HG02840 (cell line): ENCODE data around the gene ERC2.

Experiments used
- ATAC-seq: cut with Tn5 transposase; IDR thresholded peaks from one replicate; pipeline ENCODE4 v1.9.1; 2021; ENCODE audit warnings: mild to moderate bottlenecking, moderate library complexity, moderate number of reproducible peaks; ENCODE audit not compliant: unreplicated experiment, low FRiP score

ERC2 gene

GRCh38 chr3:56133423-56133822, 334.8 kb downstream of the ERC2 start:
- ATAC-seq: no peak

DNA sequence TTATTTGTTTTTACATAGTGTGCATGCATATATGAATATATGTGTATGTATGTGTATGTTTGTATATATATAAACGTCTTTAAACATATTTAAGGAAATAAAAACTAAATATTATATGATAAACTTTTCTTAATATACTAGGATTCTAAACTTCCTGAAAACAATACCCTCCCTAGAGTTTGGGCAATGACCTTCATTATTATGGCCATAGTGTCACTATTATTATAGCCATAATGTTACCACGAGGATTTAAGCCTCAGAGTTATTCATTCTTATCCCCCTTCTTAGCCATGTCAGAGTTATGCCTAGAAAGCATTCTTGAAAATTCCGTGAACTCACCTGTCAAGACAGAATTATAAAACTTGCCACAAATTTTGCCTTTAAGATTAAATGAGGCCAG, 335.5 kb downstream of the ERC2 start:
- ATAC-seq: no peak

DNA sequence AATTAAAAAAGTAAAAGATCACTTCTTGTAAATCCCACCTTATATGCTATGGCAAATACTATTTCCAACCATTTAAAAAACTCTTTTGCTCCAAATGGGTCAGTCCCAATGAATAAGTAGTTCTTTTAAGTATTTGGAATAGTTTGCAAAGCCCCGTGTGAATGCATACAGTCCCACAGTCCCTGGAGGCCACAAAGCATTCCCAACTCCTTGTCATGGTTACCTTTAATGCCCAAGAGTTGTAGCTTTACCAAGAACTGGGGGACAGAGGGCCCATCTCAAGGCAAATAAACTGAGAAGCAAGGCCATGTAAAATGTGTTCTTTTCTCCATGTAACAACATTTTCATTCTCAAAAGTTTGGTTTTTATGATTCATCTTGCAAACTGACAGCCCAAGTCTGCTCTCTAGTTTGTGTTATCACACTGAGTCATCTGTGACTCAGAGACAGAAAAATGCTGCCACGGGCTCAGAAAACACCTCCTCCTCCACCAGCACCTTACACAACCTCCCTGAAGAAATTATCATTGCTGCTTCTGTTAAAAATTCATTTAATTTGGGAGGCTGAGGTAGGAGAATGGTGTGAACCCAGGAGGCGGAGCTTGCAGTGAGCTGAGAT, 336.2 kb downstream of the ERC2 start:
- ATAC-seq: no peak

DNA sequence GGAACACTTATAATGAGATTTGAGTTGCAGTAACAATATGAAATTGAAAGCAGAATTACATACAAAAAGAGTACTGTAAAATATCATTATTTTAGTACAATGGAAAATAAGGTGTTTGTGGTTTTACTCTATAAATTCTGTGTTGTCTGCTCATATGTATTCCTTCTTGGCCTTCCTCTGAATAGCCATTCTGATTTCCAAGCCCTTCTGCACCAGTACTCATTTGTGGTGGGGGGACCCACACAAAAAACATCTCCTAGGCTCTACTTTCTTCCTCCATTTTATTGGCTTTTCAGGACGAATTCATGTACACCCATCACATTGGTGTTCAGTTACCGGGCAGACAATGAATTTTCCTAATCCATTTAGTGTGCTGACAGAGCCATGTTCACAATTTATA, 338.2 kb downstream of the ERC2 start:
- no peak for ATAC-seq

GRCh38 chr3:56126632-56127031, 341.6 kb downstream of the ERC2 start:
- ATAC-seq: no peak

DNA sequence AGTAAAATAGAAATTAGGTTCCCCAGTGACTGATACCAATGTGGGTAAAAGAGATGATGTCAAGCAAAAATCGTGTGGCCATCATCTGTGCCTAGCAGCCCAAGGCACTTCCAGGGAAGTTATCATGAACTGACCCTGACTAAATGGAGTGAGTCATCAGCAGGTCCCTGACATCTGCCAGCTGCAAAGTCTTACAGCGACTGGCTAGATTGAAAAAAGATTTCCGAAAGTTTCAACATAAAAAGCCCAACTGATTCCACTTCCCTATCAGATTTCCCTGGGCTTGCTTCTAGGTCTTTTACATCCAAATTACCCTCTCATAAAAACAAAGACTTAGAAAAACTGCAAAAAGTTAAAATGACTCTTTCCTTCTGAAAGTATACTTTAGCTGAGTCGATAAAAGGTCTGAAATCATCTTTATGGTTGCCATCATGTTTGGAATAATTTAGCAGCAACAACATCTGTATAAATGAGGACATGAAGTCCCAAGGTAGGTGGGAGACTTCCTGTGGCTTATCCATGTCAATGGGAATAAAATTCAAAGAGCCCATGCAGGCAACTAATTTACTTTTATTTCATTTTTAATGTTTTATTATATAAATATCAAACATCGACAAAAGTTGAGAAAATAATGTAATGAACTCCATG, 342.8 kb downstream of the ERC2 start:
- ATAC-seq: no peak

DNA sequence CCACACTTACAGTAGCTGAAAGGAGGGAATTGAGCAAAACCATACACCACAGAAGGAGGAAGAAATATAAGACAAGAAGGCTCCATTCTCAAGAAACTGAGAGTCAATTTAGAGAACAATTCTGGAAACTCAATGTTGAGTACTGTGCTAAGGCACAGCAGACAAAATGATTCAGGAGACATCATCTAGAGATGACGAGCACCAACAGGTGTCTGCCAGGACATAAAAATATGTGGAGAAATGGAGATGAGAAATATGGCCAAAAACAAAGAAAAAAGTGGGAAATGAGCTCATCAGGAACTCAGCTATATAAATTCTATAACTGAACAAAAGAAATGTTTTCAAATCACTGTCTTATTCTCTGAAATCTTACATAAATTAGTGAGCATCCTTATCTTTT, 343.7 kb downstream of the ERC2 start:
- ATAC-seq: no peak

DNA sequence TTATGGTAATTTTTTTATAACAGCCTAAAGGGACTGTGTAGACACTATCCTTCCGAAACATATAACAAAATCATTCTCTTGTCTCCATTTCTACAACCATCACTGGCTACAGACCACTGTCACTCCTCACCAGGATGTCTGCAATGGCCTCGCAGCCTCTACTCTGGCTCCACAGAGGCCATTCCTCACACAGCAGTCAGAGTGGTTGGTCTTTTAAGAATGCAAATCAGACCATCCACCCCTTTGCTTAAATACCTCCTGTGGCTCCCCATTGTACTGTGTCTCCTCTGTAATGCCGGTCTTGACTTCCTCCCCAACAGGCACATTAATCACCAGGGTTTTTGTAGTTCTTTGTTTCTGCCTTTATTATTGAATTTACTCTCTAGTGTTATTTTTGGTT, 344.8 kb downstream of the ERC2 start:
- ATAC-seq: no peak

GRCh38 chr3:56122911-56123310, 345.4 kb downstream of the ERC2 start:
- ATAC-seq: no peak

- ATAC-seq: no peak
Observed at GRCh38 chr3:56121716-56122115, 346.6 kb downstream of the ERC2 start.

GRCh38 chr3:56119575-56120349, 348.5 kb downstream of the ERC2 start:
- ATAC-seq: no peak

- no peak for ATAC-seq
Observed at GRCh38 chr3:56118968-56119367, 349.3 kb downstream of the ERC2 start.

DNA sequence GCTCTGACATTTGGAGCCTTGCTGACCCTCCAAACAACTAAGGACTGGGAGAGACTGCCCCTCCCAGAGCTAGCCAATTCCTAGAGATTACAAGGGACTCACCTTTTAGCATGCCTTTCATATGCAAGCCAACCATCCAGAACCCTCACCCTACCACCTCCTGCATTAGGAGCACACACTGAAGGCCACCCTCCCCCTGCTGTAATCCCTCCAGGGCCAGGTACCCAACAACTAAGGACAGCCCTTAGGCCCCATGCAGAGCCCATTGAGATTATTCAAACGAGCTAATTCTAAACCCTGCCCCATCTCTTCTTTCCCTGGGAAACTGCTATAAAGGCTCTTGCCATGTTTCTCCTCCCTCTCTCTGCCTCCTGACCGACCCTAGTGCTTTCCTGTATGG, 352.6 kb downstream of the ERC2 start:
- no peak for ATAC-seq

- ATAC-seq: no peak
Observed at GRCh38 chr3:56115199-56115598, 353.1 kb downstream of the ERC2 start.

DNA sequence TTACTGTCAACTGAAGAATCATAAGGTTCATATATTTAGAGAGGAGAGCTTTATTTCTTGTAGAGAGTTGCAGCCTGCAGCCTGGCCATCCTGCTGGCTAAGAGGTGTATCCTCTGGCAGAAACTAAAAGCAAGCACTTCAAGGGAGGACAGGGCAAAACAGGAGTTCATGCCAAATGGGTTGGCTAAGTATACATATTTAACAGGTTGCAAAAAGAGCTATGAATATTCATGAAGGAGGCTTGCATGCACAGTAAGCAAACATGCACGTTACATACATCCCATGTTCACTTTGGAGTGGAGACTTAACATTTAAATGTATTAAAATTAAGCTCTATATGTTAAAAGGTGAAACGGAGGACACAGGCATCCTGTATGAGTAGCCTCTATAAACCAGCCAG, 354.4 kb downstream of the ERC2 start:
- ATAC-seq: no peak

DNA sequence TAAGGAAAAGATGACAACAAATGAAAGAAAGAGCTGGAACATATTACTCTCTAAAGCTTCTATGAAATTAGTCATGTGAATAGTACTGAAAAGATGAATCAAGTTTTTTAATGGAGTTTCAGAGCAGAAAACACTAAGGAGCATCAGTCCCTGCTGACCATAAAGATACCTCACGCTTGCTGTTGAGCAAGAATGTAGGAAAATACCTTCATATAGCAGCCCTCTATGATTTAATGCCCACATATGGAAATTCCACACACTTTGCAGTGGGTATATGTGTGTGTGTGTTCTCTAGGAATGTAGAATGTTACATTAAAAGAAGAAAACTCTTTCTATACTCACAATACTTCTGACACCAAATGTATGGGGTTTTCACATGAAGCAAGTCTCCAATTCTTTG, 355.0 kb downstream of the ERC2 start:
- ATAC-seq: no peak

DNA sequence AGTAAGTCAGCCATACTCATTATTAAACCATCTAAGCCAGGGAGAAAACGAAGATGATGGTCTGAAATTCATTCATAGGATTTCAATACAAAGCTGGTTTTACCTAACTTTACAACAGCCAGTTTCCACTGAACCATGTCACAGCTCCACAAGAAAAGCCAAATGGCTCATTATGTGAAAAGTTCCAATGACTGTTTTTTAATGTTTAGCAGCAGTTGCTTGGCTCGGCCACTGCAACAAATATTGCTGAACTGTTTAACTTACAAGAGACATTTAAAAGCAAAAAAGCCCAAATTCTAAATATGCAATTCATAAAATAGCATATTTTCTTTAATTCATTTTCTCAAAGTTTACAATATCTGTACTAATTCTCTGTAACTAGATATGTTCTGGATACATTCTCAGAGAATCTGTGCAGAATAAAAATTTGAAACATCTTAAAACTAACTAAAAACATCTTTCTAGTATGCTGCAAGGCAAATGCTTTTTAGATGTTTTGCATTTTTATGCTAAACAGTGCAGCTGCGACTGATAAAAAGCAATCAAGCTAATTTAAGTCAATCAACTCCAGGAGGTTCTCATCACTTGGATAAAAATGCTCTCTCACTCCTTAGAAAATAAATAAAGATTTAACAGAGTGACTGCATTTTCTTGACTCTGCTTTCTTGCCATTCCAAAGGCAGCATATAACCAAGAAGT, 356.5 kb downstream of the ERC2 start:
- no peak for ATAC-seq

GRCh38 chr3:56110886-56111285, 357.4 kb downstream of the ERC2 start:
- ATAC-seq: no peak

DNA sequence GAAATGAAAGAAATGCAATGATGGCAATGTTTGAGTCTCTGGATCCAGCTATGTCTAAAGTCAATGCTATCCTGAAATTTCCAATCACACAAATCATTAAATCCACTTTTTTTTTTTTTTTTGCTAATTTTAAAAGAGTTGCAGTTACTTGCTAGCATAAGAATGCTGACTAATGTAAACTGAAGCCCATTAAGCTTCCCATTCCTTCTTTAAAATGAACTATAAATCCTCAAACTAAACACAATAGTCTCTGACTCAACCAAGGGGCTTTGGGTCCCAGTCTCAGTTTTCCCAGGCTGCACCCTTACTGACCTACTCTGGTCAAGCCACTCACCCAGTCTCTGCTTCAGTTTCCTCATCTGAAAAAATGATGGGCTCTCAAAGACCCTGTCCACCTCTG, 361.1 kb downstream of the ERC2 start:
- no peak for ATAC-seq

- ATAC-seq: no peak
Observed at GRCh38 chr3:56102032-56102431, 366.2 kb downstream of the ERC2 start.

DNA sequence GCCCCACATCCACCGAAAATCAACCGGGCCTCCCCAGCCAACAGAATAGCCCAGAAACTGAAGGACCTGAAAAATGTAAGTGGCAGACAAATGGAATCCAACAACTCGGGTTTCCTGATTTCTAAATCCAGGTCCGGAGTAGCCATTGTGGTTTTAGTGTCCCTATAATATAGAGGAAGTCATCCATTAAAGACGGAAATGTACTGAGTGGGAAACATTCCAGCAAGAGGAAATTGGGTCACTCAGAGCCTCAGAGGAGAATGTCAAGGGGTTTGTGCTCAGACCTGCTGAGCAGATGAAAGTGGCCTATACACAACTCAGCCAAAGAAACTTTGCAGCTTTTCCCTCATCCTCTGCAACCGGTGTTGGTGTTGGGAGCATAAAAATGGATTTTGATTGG, 366.7 kb downstream of the ERC2 start:
- no peak for ATAC-seq
